GM21367 (cell line): ENCODE results near the gene ANO7.

Experiments used
- ATAC-seq: cut with Tn5 transposase; IDR thresholded peaks from one replicate; pipeline ENCODE4 v1.9.1; 2021; ENCODE audit not compliant: unreplicated experiment

The ANO7 gene

GRCh38 chr2:241225545-241225944 lies 37.1 kb downstream of the ANO7 start:
- no peak for ATAC-seq

GRCh38 chr2:241225983-241226382 lies 37.5 kb downstream of the ANO7 start:
- no peak for ATAC-seq

- ATAC-seq = no peak
These were observed 38.5 kb downstream of the ANO7 start for GRCh38 chr2:241226723-241227572.

GRCh38 chr2:241227594-241227993 lies 39.1 kb downstream of the ANO7 start:
- no peak for ATAC-seq

- no peak for ATAC-seq
These were observed 39.8 kb downstream of the ANO7 start for GRCh38 chr2:241228081-241228859.

- ATAC-seq = no peak
These were observed 40.5 kb downstream of the ANO7 start for GRCh38 chr2:241228860-241229516.

- no peak for ATAC-seq
These were observed 41.3 kb downstream of the ANO7 start for GRCh38 chr2:241229563-241230401.

GRCh38 chr2:241230435-241230834 lies 42.0 kb downstream of the ANO7 start:
- ATAC-seq = no peak

- ATAC-seq = no peak
These were observed 44.5 kb downstream of the ANO7 start for GRCh38 chr2:241232736-241233575.

GRCh38 chr2:241234066-241234790 lies 45.8 kb downstream of the ANO7 start:
- ATAC-seq = no peak

GRCh38 chr2:241234962-241235740 lies 46.7 kb downstream of the ANO7 start:
- ATAC-seq = no peak

- ATAC-seq = no peak
These were observed 47.5 kb downstream of the ANO7 start for GRCh38 chr2:241235859-241236593.

GRCh38 chr2:241237047-241237446 lies 48.6 kb downstream of the ANO7 start:
- no peak for ATAC-seq

GRCh38 chr2:241237949-241238371 lies 49.5 kb downstream of the ANO7 start:
- no peak for ATAC-seq

GRCh38 chr2:241238693-241239198 lies 50.3 kb downstream of the ANO7 start:
- no peak for ATAC-seq

- no peak for ATAC-seq
These were observed 51.2 kb downstream of the ANO7 start for GRCh38 chr2:241239552-241240202.
